BE2C (cell line): ENCODE results near the gene GRID2IP. TPM values are rescaled to one million over a fixed set of nuclear protein-coding genes. Genes with fewer than 3 reads are reported as not detected.

Experiments used
- DNase-seq: peaks from one replicate; pipeline ENCODE4 v3.0.0-alpha.2; 2020
- H3K27me3 ChIP-seq: fragments of 250-450 bp; sonication (Bioruptor Pico); 2 replicates; pipeline ENCODE4 v1.5.1; 2020; ENCODE audit warnings: mild to moderate bottlenecking
- H3K36me3 ChIP-seq: fragments of 250-450 bp; sonication (Bioruptor Pico); 2 replicates; pipeline ENCODE4 v1.5.1; 2020; ENCODE audit warnings: mild to moderate bottlenecking
- H3K4me1 ChIP-seq: fragments of 250-450 bp; sonication (Bioruptor Pico); 2 replicates; pipeline ENCODE4 v1.5.1; 2020
- H3K4me3 ChIP-seq: 2 replicates; pipeline ENCODE4 v1.5.1; 2011; ENCODE audit warnings: low read depth, low read length
- H3K9me3 ChIP-seq: fragments of 250-450 bp; sonication (Bioruptor Pico); 2 replicates; pipeline ENCODE4 v1.5.1; 2020
- polyA plus RNA-seq: library from polyadenylated mRNA; unstranded; fragments of >200 nt; gene quantifications from one replicate; pipeline ENCODE4 v1.2.1, GENCODE V29; 2012; ENCODE audit warnings: low read depth, missing spikeins; ENCODE audit not compliant: insufficient read length, insufficient read depth
- TF ChIP-seq, protein P1 (sequence below): IDR thresholded peaks from 2 replicates; pipeline ENCODE4 v1.5.1; 2012; ENCODE audit warnings: mild to moderate bottlenecking, low read depth, low read length

GRID2IP gene
- not detected for polyA plus RNA-seq

DNA sequence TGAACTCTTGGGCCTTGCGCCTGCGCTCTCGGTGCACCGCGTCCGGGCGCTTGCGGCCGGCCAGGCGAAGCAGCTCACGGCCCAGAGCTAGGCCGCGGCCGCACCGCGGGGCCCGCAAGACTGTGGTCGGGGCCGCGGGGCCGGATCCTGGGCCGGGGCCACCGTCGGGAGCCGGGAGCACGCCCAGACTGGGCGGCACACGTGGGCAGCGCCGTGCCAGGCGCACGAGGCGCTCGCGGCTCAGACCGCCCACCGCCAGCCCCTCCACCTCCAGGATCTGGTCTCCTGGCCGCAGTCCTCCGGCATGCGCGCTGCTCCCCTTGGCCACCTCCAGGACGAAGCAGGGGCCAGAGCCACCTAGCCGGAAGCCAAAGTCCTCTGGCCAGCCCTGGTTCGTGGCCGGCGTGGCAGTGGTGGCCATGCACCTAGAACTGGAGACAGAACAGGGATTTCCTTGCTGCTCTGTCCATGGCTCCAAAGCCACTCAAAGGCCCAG is at the start of gene GRID2IP:
Gene GRID2IP, minus strand, starts transcription at position 446 of the 496 bp plus-strand sequence. Its CDS starts 25 bp downstream, at position 421.
- no peak within 1 kb of the TSS for H3K4me3 ChIP-seq
- TF ChIP-seq, protein P1, sequence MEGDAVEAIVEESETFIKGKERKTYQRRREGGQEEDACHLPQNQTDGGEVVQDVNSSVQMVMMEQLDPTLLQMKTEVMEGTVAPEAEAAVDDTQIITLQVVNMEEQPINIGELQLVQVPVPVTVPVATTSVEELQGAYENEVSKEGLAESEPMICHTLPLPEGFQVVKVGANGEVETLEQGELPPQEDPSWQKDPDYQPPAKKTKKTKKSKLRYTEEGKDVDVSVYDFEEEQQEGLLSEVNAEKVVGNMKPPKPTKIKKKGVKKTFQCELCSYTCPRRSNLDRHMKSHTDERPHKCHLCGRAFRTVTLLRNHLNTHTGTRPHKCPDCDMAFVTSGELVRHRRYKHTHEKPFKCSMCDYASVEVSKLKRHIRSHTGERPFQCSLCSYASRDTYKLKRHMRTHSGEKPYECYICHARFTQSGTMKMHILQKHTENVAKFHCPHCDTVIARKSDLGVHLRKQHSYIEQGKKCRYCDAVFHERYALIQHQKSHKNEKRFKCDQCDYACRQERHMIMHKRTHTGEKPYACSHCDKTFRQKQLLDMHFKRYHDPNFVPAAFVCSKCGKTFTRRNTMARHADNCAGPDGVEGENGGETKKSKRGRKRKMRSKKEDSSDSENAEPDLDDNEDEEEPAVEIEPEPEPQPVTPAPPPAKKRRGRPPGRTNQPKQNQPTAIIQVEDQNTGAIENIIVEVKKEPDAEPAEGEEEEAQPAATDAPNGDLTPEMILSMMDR: no peak
- H3K4me1 ChIP-seq: no peaks in the 10 kb centered on the region
- no peaks in the 10 kb centered on the region for H3K9me3 ChIP-seq
- no peaks in the 10 kb centered on the region for H3K36me3 ChIP-seq
- H3K27me3 ChIP-seq: no peaks in the 10 kb centered on the region
- DNase-seq: no peak

DNA sequence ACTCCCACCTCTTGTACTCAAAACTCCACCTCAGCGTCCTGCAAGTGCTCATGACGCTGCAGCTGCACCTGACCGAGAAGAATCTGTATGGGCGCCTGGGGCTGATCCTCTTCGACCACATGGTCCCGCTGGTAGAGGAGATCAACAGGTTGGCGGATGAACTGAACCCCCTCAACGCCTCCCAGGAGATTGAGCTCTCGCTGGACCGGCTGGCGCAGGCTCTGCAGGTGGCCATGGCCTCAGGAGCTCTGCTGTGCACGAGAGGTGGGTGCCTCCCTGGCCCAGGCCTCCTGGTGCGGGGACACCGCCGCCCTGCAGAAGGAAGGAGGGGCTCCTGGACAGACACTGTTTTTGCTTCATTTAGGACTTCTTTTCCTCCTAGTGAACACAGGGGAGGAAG is 48.8 kb upstream of the GRID2IP start:
- Histone ChIP-seq H3K4me3 (no peak overlapping the region), H3K4me1 (no peaks in the 10 kb centered on the region), H3K36me3 (peaks cover 36% of the 10 kb centered on the region), H3K9me3 (no peaks in the 10 kb centered on the region), H3K27me3 (no peaks in the 10 kb centered on the region)
- DNase-seq: no peak
- TF ChIP-seq, protein P1: no peak

DNA sequence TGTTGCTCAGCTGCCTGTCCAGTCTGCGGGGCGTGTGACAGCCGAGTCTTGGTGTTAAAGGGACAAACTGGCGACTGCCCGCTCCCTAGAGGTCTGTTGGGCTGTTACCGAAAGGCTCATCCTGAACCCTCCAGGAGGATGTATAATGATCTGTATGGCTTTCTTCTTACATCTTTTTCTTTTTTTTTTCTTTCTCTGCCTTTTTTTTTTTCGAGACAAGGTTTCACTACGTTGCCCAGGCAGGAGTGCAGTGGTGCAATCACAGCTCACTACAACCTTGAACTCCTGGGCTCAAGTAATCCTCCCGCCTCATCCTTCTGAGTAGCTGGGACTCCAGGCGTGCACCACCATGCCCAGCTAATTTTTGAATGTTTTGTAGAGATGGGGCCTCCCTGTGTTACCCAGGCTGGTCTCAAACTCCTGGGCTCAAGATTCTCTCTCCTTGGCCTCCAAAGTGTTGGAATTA is 39.4 kb upstream of the GRID2IP start:
- H3K27me3 ChIP-seq: no peaks in the 10 kb centered on the region
- no peaks in the 10 kb centered on the region for H3K9me3 ChIP-seq
- H3K36me3 ChIP-seq: peaks cover 28% of the 10 kb centered on the region
- H3K4me3 ChIP-seq: peak overlapping the region; percentile 76
- no peaks in the 10 kb centered on the region for H3K4me1 ChIP-seq
- TF ChIP-seq, protein P1: no peak
- DNase-seq: no peak

DNA sequence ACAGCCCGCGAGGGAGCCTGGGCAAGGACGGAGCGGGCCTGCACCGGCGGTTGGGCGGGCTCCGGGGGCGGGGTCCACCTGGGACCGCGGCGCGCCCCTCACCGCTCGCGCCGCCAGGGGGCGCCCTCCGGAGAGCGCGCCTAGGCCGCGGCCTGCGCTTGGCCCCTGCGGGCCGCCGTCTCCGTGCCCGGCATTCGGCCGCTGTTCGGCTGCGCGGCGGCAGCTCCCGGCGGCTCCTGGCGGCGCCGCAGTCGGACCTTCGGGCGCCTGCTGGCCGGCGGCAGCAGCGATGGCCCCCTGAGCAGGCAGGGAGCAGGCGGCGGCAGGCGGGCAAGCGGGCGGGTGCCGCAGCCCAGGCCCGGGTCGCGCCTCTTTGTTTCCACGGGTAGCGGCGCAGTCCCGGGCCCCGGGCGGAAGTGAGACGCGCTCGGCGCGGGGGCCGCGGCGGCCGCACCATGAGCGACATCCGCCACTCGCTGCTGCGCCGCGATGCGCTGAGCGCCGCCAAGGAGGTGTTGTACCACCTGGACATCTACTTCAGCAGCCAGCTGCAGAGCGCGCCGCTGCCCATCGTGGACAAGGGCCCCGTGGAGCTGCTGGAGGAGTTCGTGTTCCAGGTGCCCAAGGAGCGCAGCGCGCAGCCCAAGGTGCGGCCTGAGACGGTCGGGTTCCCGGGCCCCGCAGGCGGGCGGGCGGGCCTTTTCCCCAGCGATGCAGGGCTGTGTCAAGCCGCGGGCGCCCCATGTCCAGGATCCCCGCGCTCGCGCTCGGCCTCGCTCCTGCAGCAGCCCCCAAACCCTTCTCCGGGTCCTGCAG is 38.8 kb upstream of the GRID2IP start, which contains the start of gene INTS15:
Gene INTS15, plus strand, starts transcription at position 193 of the 816 bp plus-strand sequence. Its CDS starts 263 bp downstream, at position 456.
- H3K36me3 ChIP-seq: peaks cover 27% of the 10 kb centered on the region
- H3K9me3 ChIP-seq: no peaks in the 10 kb centered on the region
- TF ChIP-seq, protein P1: peak; percentile 33

DNA sequence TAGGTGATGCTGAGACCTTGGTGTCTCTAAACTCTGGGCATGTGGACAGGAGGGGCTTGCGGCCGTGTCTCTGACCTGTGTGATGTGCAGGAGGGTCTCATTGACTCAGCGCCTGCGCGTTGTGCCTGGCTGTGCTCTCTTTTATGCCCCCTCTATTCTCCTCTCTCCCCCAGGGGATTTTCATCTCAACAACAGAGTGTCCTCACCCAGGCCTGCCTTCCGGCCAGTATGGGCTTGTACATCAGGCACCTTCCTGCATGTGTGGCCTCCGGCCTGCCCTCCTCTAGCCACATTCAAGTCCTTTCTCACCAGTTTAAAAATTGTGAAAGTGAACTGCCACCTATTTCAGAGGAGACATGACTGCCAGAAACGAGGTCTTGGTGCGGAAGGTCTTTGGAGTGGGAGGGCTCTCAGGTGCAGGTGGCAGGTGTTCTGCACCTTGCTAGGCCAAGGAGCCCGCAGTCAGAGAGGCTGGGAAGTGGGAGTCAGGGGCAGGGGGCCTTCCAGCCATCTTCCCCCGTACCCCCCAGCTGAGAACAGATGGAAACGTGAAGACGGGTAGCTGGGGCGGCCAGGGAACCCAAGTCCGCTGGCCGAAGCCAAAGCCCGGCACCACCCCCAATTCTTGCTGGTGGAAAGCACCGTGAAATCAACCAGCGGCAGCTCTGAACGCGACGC is 38.0 kb upstream of the GRID2IP start:
- TF ChIP-seq, protein P1: no peak
- peak overlapping the region; percentile 38 for H3K4me3 ChIP-seq
- no peaks in the 10 kb centered on the region for H3K9me3 ChIP-seq
- no peaks in the 10 kb centered on the region for H3K4me1 ChIP-seq
- DNase-seq: no peak
- no peaks in the 10 kb centered on the region for H3K27me3 ChIP-seq
- peaks cover 26% of the 10 kb centered on the region for H3K36me3 ChIP-seq

More for the DNA sequence above, 38.8 kb upstream of the GRID2IP start, which contains the start of gene INTS15:
- peak; percentile 85 for DNase-seq
- H3K4me3 ChIP-seq: peak within 1 kb of the TSS; percentile 76
- no peaks in the 10 kb centered on the region for H3K4me1 ChIP-seq
- no peaks in the 10 kb centered on the region for H3K27me3 ChIP-seq
